ENCODE measurements around the gene STS.

The STS gene, protein sequence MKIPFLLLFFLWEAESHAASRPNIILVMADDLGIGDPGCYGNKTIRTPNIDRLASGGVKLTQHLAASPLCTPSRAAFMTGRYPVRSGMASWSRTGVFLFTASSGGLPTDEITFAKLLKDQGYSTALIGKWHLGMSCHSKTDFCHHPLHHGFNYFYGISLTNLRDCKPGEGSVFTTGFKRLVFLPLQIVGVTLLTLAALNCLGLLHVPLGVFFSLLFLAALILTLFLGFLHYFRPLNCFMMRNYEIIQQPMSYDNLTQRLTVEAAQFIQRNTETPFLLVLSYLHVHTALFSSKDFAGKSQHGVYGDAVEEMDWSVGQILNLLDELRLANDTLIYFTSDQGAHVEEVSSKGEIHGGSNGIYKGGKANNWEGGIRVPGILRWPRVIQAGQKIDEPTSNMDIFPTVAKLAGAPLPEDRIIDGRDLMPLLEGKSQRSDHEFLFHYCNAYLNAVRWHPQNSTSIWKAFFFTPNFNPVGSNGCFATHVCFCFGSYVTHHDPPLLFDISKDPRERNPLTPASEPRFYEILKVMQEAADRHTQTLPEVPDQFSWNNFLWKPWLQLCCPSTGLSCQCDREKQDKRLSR

DNA sequence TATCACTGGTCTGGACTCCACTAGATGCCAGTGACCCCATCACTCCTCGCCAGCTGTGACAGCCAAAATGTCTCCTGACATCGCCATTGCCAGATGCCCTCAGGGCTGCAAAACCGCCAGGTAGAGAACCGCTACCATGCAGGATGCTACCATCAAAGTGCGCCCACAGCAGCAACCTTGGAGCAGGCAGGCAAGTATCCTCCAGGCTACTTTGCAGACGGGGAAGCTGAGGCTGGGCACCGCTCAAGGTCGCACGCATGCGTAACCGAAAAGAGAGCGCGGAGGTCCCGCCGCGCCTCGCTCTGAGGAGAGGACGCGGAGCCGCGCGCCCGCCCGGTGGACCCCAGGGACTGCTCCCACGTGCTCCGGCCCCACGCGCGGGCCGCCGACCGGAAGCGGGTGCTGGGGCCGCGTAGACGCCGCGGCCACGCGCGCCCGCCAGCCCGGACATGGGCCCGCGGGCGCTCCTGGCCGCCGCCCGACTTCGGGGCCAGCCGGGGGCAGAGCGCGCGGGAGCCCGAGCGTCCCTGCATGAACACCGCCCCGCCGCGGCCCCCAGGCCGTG lies at the start of gene STS:
Gene STS, plus strand, starts transcription at position 300 of the 565 bp plus-strand sequence. CDS start 105,488 bp downstream, outside the sequence.
- no peak for DNase-seq (ENCODE audit: low read depth)

DNA sequence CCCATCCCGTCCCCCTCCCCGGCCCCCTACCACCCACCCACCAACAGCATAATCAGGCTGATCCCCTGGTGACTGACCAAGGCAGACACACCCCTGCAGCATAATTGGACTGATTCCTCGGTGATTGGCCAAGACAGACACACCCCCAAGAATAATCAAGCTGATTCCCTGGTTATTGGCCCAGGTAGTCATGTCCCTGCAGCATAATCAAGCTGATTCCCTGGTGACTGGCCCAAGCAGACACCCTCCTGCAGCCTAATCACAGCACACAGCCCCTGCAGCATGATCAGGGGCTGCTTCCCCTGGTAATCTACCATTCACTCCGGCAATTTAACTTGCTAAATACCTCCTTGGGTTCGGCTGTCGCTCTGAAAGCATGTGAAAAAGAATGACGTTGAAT lies 47.5 kb upstream of the STS start:
- DNase-seq (ENCODE audit: low read depth): no peak

DNA sequence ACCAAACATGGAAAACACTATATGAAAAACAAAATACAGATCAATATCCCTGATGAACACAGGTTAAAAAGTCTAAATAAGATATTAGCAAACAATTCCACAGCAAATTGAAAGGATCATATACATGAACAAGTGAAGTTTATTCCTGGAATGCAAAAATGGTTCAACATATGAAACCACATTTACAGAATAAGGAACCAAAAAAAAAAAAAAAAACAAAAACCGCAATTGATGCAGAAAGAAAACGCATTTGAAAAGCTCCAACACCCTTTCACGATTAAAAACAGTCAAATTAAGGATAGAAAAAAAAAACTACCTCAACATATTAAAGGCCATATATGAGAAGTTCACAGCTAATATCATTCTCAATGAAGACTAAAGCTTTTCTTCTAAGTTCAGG lies 45.4 kb upstream of the STS start:
- DNase-seq (ENCODE audit: low read depth): no peak

DNA sequence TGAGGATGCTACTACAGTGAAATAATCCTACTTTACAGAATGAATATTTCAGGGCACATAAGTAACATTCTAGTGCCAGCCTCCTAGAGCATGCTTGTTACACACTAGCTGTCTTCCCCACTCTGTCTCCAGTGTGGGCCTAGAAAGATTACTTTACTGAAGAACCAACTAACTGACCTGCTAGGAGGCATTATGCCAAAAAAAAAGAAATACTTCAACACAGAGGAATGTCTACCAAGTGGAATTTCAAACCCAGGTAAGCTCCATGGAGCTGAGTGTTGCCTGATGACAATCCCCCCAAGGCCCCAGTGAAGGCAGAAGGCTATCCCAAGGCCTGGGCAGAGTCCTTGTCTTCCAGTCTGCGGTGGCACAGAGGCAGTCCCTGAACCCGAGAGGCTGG lies 40.9 kb upstream of the STS start:
- no peak for DNase-seq (ENCODE audit: low read depth)

DNA sequence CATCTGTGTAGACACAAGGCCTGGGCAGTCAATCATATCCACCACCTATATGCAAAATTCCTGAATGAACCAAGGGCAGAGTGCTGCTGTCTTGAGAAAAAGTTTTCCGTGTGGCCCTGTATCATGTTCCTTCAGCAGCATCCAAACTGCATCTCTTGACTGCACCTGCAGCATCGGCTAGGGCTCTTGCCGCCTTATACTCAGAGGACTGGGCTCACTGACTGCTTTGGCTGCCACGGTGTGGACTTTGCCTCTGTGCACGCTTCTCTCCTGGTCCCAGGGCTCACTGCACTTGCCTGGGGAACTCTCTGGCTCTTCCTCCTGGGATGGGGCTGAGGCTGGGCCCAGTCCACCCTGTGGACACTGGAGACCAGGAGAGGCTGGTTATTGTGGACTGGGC lies 39.5 kb upstream of the STS start:
- no peak for DNase-seq (ENCODE audit: low read depth)

DNA sequence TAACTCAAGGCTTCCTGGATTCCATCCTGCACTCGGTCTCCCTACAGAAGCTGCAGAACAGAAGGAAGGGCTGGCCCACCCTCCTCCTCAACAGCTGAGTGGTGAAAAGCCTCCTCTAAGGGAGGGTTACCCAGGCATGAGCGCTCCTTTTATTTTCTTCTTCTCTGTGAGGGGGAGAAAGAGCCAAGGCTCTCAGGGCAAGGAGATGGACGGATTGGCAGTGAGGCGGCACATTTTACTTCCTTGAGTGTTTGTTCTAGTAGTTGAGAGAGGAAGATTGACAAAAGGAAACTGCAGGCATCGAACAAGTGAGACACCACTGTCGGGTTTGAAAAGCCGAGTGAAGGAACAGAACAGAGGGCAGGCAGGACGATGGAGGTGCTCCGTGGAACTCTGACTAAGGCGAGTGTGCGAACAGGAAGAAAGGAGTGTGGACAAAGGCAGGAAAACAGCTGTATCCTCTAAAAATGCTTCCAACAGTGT lies 38.4 kb upstream of the STS start:
- DNase-seq (ENCODE audit: low read depth): no peak

DNA sequence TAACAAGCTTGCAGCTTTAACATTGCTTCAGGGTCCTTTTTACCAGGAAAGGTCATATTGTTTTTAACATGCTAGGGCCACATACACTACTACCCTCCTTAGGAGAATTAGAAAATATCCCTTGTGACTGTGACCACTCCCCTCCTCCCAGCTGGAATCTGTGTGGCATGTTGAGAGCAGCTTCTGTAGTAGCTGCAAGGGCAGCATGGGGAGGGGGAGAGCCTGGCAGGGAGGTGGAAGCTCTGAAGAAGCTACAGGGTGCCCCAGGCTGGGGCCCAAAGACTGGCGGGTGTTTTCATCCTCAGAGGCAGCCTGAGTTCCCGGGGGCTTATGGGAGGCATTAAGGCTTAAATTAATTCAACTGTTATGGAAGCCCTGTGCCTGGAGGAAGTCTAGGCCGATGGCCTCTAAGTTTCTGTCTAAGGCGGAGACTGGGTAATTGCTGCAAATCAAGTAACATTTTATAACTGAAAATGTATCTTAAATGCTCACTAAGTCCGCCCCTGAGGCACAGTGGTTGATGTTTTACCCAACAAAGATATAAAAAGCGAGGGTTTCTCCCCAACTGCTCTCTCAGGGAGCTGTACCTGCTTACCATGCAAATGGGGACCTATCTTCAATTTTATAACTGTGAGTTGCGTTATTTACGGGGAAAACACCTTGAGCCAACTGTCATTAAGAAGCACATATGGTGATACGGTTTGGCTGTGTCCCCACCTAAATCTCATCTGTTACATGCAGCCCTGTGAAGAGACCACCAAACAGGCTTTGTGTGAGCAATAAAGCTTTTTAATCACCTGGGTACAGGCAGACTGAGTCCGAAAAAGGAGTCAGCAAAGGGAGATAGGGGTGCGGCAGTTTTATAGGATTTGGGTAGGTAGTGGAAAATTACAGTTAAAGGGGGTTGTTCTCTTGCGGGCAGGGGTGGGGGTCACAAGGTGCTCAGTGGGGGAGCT lies 37.4 kb upstream of the STS start:
- DNase-seq (ENCODE audit: low read depth): no peak

DNA sequence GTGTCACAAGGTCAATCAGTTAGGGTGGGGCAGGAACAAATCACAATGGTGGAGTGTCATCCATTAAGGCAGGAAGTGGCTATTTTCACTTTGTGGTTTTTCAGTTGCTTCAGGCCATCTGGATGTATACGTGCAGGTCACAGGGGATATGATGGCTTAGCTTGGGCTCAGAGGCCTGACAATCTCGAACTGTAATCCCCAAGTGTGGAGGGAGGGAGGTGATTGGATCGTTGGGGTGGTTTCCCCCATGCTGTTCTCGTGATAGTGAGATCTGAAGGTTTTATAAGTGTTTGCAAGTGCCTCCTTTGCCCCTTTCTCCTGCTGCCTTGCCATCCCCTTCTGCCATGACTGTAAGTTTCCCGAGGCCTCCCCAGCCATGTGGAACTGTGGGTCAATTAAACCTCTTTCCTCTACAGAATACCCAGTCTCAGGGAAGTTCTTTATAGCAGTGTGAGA lies 36.7 kb upstream of the STS start:
- no peak for DNase-seq (ENCODE audit: low read depth)

DNA sequence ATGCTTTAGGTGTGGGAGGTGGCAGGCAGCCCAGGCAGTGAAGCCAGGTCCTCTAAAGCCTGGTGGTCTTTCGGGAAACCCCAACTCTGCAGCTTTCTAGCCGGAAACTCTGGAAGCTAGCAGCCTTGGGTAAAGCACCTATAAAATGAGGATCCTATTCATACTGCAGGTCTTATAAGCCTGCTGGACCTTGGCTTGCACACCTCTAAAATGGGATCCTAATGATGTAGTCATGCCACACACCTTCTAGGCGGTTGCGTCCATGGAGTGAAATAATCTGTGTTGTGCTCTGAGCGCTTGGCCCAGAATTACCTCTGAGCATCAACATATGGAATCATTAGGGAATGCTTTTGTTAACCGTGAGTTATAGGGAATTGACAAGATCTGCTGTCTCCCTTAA lies 36.0 kb upstream of the STS start:
- DNase-seq (ENCODE audit: low read depth): no peak

DNA sequence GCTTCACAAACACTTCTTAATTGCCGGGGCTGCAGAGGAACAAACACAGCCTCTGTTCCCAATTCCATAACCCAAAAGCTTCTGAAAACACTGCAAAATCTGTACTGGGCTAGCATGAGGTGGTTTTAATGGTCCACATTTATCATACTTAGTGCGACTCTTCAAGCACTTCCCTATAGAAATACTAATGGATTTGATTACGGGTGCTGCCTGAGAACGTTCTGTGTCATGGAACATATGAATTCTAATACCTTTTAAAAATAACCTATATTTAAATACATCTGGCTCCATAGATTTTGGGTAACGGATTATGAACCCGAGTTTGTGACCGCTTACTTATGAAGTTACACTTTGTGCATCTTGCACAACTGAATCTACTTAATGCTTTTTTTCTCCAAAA lies 35.4 kb upstream of the STS start:
- no peak for DNase-seq (ENCODE audit: low read depth)

DNA sequence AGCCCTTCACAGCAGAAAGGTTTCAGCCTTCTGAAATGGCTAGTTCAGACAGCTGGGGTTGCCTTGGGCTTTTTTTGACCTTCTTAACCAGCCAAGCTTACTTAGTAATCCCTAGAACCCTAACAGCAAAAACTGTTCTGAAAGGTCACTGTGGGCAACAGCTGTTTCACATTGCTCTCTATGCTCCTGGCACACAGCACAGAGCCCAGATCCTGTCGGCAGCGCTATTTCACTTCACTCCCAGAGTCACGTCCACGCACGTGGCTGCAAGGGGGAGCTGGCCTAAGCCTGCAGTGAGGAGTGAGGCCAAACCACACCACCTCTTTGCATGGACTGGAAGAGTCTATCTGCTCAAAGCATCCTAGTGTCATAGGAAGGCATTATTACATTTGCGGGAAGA lies 32.0 kb upstream of the STS start:
- DNase-seq (ENCODE audit: low read depth): no peak

DNA sequence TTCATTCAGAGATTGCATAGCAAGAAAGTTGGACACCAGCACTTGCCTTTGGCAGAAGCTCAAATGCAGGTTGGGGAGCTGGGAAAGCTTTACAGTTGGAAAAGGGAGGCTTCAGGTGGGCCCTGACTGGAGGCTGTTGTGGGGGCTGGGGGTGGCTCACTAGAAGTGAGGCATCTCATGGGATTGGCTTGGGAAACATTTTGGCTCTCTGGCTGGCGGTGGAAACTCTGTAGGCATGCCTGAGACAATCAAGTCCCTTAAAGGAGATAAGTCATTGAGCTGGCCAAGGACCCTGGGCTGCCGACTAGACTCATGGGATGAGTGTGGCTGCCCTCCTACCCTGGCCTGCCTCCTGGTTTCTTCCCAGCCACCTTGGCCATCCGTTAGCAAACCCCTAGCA lies 31.4 kb upstream of the STS start:
- no peak for DNase-seq (ENCODE audit: low read depth)

DNA sequence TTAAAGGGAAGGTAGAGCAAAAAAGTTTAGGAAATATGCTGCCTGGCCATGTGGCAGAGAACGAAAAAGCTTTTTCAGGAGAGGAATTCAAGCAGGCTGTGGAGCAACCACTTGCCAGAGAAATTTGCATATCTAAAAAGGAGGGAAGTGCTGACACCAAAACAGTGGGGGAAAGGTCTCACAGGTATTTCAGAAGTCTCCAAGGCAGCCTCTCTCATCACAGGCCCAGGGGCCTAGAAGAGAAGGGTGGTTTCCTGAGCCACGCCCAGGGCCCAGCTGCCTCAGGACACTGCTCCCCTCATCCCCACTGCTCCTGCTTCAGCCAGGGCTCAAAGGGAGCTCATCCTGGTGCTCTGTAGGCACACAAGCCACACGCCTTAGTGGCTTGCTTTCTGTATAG lies 29.9 kb upstream of the STS start:
- DNase-seq (ENCODE audit: low read depth): no peak

DNA sequence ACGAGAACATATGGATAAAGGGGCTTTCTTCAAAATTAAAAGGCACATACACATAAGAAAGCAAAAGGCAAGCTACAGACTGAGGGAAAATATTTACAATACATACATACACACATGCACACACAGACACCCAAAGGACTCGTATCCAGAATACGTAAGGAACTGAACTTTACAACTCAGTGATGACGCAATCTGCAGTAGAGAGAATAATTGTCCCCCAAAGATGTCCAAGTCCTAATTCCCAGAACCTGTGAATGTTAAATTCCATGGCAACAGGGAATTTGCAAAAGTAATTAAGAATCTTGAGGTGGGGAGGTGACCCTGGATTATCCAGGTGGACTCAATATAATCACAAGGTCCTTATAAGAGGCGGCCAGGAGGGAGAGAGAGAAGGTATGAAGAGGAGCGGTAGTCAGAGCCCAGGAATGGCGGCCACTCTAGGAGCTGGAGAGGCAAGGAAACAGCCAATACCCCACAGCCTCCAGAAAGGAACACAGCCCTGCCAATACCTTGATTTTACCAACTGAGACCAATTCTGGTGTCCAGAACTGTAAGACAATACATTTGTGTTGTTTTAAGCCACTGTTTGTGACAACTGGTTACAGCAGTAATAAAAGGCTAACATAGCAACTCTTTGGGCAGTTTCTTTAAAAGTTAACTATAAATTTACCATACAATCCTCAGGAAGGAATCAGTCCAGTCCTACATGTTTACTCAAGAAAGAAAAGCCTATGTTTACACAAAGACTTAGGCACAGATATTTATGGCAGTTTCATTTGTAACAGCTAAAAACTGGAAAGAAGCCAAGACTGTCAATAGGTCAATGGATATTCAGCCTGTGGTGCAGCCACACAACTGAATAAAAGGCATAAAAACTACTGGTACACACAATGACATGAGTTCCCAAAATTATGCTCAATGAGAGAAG lies 27.3 kb upstream of the STS start:
- DNase-seq (ENCODE audit: low read depth): no peak

DNA sequence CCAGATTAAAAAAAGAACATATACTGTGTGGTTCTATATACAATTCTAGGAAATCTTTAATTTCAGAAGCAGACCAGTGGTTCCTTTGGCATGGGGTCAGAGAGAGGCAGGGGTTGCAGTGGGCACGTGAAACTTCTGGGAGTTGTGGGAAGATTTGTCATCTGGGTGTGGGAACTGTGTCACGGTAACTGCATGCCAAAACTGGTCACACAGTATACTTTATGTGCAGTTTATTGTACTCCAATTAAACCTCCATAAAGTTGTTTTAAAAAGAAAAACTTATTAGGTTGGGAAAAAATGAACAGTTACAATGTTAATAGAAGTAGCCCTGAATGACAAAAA lies 26.7 kb upstream of the STS start:
- no peak for DNase-seq (ENCODE audit: low read depth)

DNA sequence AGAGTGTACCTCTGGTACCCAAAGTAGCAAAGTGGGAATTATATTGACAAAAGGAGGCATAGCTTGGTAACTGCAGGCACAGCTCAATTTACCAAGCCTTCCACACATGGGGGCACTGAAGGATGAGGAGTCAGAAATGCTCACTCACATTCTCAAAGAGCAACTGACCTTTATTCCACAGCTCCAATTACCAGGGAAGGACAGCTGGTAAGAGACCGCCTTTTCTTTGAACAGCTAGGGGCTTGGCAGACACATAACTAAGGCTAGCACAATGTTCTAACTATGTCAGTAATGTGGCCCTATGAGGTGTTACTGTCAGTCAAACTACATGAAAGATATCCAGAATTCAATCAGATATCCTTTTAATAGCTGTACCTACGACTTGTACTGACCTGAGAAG lies 20.5 kb upstream of the STS start:
- DNase-seq (ENCODE audit: low read depth): no peak

DNA sequence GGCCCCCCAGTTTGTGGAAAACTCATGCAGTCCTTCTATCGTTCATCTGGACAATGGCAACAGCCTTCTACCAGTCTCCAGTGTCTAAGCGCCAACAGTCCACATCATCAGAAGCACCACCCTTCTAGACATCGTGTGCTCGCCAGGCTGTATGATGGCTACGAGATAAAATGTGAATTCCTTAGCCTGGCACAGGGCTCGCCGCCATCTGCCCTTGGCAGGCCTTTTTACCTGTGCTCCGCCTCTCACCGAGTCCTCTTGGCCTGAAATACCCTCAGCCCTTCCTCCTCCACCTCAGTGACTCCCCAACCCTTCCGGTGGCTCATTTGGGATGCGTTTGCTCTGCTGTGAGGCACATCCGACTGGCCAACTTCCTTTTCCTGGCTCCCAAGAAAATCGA lies 15.9 kb upstream of the STS start:
- DNase-seq (ENCODE audit: low read depth): no peak

DNA sequence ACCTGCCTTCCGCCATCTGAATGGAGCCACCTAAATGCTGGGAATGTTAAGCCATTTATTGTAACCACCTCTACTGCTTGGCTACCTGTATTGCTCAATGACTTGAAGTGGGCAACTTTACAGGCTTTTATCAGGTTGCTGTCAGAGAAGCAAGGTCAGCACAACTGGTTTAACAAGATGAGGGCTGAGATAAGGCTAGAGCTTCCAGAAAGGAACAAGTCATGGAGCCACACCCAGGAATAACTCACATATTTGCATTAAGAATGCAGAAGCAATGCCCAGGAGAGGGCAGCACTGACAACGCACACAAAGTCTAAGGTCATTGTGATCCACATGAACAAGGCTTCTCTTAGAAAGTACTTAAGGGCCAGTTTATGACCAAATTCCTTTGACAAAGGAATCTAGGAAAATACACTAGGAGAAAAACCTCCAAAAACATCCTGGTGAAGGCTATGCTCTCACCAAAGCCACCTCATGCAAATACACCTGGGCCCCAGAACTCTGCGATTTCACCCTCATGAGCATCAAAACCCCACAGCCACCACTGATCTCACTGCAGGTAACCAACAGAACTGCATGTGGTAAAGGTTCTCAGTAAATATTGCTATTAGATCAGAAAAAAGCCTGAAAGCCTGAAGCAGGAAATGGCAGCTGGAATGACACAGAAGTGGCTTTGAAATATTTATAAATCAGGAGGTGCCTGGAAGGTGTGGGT lies 15.0 kb upstream of the STS start:
- DNase-seq (ENCODE audit: low read depth): no peak

DNA sequence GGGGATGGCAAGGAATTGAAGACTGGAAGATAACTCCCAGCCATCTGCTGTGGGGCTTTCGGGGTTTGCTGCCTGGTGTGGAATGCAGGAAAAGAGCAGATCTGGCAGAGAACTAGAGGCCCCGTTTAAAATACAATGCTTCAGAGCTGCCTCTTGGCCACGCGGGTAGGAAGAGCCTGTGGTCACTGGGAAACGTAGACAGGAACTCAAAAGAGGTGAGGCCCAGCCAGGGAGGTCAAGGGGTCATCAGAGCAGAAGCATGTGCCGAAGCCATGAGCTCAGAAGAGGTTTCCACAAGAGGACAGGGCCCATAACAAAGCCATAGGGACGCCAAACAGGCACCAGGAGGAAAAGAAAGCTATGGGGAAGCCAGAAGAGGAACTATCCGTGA lies 14.5 kb upstream of the STS start:
- no peak for DNase-seq (ENCODE audit: low read depth)

DNA sequence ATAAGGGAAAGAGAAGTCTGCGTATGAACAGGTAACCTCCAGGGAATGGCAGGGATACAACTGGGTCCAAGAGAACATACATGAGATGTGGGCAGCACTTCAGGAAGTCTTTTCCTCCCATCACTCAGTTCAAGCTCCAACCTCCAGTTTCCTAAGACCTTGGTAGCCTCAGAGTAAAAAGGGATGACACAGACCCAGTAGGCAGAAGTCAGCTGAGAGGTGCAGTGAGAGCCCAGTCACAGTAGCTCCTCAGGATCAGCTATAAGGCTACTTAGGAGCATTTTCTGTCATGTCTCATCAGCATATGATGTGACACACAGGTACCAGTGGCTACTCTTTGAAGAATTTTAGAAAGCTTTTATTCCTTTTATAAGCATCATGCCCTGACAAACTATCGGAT lies 12.5 kb upstream of the STS start:
- DNase-seq (ENCODE audit: low read depth): no peak
